Parathyroid adenoma (tissue), 2 donors: ENCODE data around the gene ATP5F1E.
"Not testable (repeated sequence)": the region's sequence is repeated elsewhere in the genome, so short reads cannot be mapped to it uniquely, and the experiment has no call there.

Experiments
- H2AFZ ChIP-seq: fragments of 300-600 bp; sonication (generic); one replicate; pipeline ENCODE4 v1.7.0; 2017; ENCODE audit warnings: antibody characterized with exemption, mild to moderate bottlenecking
- H3K27ac ChIP-seq: fragments of 300-600 bp; sonication (generic); one replicate; pipeline ENCODE4 v1.7.0; 2017
- H3K27me3 ChIP-seq: fragments of 300-600 bp; sonication (generic); one replicate; pipeline ENCODE4 v1.7.0; 2017; ENCODE audit warnings: low read length; ENCODE audit not compliant: control insufficient read depth, insufficient read depth
- H3K36me3 ChIP-seq: fragments of 300-600 bp; sonication (generic); one replicate; pipeline ENCODE4 v1.7.0; 2017; ENCODE audit warnings: low read length; ENCODE audit not compliant: control insufficient read depth, insufficient read depth
- H3K4me1 ChIP-seq: fragments of 300-600 bp; sonication (generic); one replicate; pipeline ENCODE4 v1.7.0; 2017; ENCODE audit warnings: control low read depth
- H3K4me2 ChIP-seq: fragments of 300-600 bp; sonication (generic); one replicate; pipeline ENCODE4 v1.7.0; 2017; ENCODE audit warnings: low read length
- H3K4me3 ChIP-seq: fragments of 300-600 bp; sonication (generic); one replicate; pipeline ENCODE4 v1.7.0; 2017; ENCODE audit warnings: low read depth, low read length
- H3K79me2 ChIP-seq: fragments of 300-600 bp; sonication (generic); one replicate; pipeline ENCODE4 v1.7.0; 2017; ENCODE audit warnings: control low read depth
- H3K9ac ChIP-seq: fragments of 300-600 bp; sonication (generic); one replicate; pipeline ENCODE4 v1.7.0; 2017; ENCODE audit warnings: mild to moderate bottlenecking
- H3K9me3 ChIP-seq: fragments of 300-600 bp; sonication (generic); one replicate; pipeline ENCODE4 v1.7.0; 2017; ENCODE audit warnings: low read length; ENCODE audit not compliant: control insufficient read depth
- CTCF ChIP-seq: fragments of 300-600 bp; sonication (generic); IDR thresholded peaks from one replicate; pipeline ENCODE4 v1.7.0; 2017; ENCODE audit warnings: antibody characterized with exemption, mild to moderate bottlenecking
- donor health status: primary hyperparathyroidism.

Gene ATP5F1E

GRCh38 chr20:59013959-59014608 is 18.1 kb downstream of the ATP5F1E start:
- no peaks in the 10 kb centered on the region for H3K27me3 ChIP-seq
- no peak overlapping the region for H3K9ac ChIP-seq
- no peak overlapping the region for H3K27ac ChIP-seq
- peaks cover 6% of the 10 kb centered on the region for H3K4me1 ChIP-seq
- H3K9me3 ChIP-seq, result no peaks in the 10 kb centered on the region
- H3K4me2 ChIP-seq, result no peak overlapping the region
- TF ChIP-seq CTCF, result no peak
- H2AFZ ChIP-seq, result no peak overlapping the region
- no peak overlapping the region for H3K4me3 ChIP-seq
- H3K36me3 ChIP-seq, result no peaks in the 10 kb centered on the region
- H3K79me2 ChIP-seq, result peaks cover 2% of the 10 kb centered on the region

- Histone ChIP-seq H3K27ac (no peak overlapping the region), H3K9ac (no peak overlapping the region), H2AFZ (no peak overlapping the region), H3K79me2 (peaks cover 2% of the 10 kb centered on the region), H3K4me2 (no peak overlapping the region), H3K4me3 (no peak overlapping the region), H3K36me3 (no peaks in the 10 kb centered on the region), H3K4me1 (peaks cover 6% of the 10 kb centered on the region), H3K27me3 (no peaks in the 10 kb centered on the region), H3K9me3 (no peaks in the 10 kb centered on the region)
- no peak for TF ChIP-seq CTCF
Observed at GRCh38 chr20:59013031-59013951, 18.8 kb downstream of the ATP5F1E start.

GRCh38 chr20:59011874-59012157 is 20.3 kb downstream of the ATP5F1E start:
- not testable (repeated sequence) for H3K4me1 ChIP-seq, H3K27me3 ChIP-seq, H3K79me2 ChIP-seq, H2AFZ ChIP-seq, H3K36me3 ChIP-seq, H3K9me3 ChIP-seq, H3K9ac ChIP-seq, H3K4me3 ChIP-seq, H3K4me2 ChIP-seq
- peak overlapping the region; percentile 42 for H3K27ac ChIP-seq

- Histone ChIP-seq H3K27me3 (no peaks in the 10 kb centered on the region), H3K79me2 (no peaks in the 10 kb centered on the region), H2AFZ (no peak overlapping the region), H3K4me1 (peaks cover 8% of the 10 kb centered on the region), H3K9ac (no peak overlapping the region), H3K27ac (peak overlapping the region; percentile 42), H3K36me3 (no peaks in the 10 kb centered on the region), H3K9me3 (no peaks in the 10 kb centered on the region), H3K4me3 (no peak overlapping the region), H3K4me2 (no peak overlapping the region)
- no peak for TF ChIP-seq CTCF
Observed at GRCh38 chr20:59010995-59011873, 20.9 kb downstream of the ATP5F1E start.
